ENCODE measurements around the gene SGCD. TPM values are rescaled to one million over a fixed set of nuclear protein-coding genes. Genes with fewer than 3 reads are reported as not detected.

Gene SGCD
- total RNA-seq, 2 experiments from 2014 or later, result not detected

DNA sequence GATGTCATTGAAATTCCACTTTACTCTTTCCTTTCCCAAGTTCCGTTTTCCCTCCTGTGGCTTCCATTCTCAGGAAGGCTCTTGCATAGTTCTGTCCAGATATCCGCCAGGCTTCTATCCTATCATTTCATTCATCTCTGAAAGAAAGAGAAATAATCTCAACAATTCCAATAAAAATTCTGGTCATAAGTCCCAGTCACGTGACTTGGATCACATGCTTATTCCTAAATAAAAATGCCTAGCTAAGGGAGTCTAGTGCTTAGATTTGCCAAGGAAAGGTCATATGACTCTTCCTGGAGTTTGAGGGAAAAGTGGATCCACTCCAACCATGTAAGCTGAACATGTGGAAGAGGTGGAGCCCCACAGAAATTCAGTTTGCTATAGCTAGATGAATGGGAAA, 377.2 kb downstream of the SGCD start:
- Histone ChIP-seq H3K4me1 (ENCODE audit: insufficient read depth, low read length) (no peaks in the 10 kb centered on the region), H3K4me3 (ENCODE audit: low read length) (no peak overlapping the region), H3K9me3 (ENCODE audit: control insufficient read depth in 1 of 2, insufficient read depth in 1 of 2, low read length in 2 of 2) (no peaks in the 10 kb centered on the region), H3K36me3 (ENCODE audit: insufficient read depth, low read length) (no peaks in the 10 kb centered on the region), H3K27me3 (ENCODE audit: control insufficient read depth in 1 of 2, insufficient read depth in 2 of 2, low read length in 2 of 2) (no peaks in the 10 kb centered on the region), H3K27ac (ENCODE audit: low read depth in 1 of 2, low read length in 2 of 2) (no peak overlapping the region)
- POLR2A ChIA-PET, result no interaction called here
- intact Hi-C loops (cut with DNase I, micrococcal nuclease), result no loop called here
- H3K27ac Mint-ChIP-seq, result no peak overlapping the region
- no peaks in the 10 kb centered on the region for H3K4me1 Mint-ChIP-seq (ENCODE audit: low read depth)
- CTCF ChIA-PET, result interaction anchor here (1.6 kb wide), 1 partner anchor 10 kb away, joined by 3 read pairs; no protein-coding TSS in a partner anchor
- TF ChIP-seq, protein P1, sequence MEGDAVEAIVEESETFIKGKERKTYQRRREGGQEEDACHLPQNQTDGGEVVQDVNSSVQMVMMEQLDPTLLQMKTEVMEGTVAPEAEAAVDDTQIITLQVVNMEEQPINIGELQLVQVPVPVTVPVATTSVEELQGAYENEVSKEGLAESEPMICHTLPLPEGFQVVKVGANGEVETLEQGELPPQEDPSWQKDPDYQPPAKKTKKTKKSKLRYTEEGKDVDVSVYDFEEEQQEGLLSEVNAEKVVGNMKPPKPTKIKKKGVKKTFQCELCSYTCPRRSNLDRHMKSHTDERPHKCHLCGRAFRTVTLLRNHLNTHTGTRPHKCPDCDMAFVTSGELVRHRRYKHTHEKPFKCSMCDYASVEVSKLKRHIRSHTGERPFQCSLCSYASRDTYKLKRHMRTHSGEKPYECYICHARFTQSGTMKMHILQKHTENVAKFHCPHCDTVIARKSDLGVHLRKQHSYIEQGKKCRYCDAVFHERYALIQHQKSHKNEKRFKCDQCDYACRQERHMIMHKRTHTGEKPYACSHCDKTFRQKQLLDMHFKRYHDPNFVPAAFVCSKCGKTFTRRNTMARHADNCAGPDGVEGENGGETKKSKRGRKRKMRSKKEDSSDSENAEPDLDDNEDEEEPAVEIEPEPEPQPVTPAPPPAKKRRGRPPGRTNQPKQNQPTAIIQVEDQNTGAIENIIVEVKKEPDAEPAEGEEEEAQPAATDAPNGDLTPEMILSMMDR (IDR thresholded peaks at IDR 0.05), result no peak
- no peak overlapping the region for H3K4me3 Mint-ChIP-seq
- no peaks in the 10 kb centered on the region for H3K36me3 Mint-ChIP-seq (ENCODE audit: low read depth)
- DNase-seq (no peak), ATAC-seq (ENCODE audit: poor library complexity) (no peak)
- no peaks in the 10 kb centered on the region for H3K9me3 Mint-ChIP-seq
- H3K27me3 Mint-ChIP-seq, result peaks cover 22% of the 10 kb centered on the region

DNA sequence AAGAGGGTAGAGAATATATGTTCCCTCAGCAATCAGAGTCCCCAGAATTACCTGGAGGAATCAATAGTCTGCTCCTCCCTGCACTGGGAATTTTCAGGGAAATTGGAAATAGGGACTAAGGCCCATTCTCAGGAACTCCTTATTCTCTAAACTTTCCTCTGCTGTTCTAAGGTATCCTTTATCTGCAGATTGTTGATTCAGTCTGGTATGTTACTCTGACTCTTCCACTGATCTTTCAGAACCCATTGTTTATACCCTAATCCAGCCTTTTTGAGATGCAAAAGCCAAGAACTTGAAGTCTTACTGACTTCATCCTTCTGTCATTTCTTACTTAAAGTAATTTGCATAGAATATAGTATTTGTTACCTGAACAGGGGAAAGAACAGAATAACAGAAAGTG, 379.7 kb downstream of the SGCD start:
- no peaks in the 10 kb centered on the region for H3K36me3 ChIP-seq (ENCODE audit: insufficient read depth, low read length)
- H3K36me3 Mint-ChIP-seq (ENCODE audit: low read depth), result no peaks in the 10 kb centered on the region
- no peak overlapping the region for H3K27ac Mint-ChIP-seq
- H3K27ac ChIP-seq (ENCODE audit: low read depth in 1 of 2, low read length in 2 of 2), result no peak overlapping the region
- H3K4me3 ChIP-seq (ENCODE audit: low read length), result no peak overlapping the region
- no peak overlapping the region for H3K4me3 Mint-ChIP-seq
- ChIA-PET CTCF (no interaction called here), POLR2A (no interaction called here)
- H3K4me1 ChIP-seq (ENCODE audit: insufficient read depth, low read length), result no peaks in the 10 kb centered on the region
- no peaks in the 10 kb centered on the region for H3K9me3 ChIP-seq (ENCODE audit: control insufficient read depth in 1 of 2, insufficient read depth in 1 of 2, low read length in 2 of 2)
- intact Hi-C loops (cut with DNase I, micrococcal nuclease), result no loop called here
- H3K27me3 Mint-ChIP-seq, result peaks cover 42% of the 10 kb centered on the region
- no peak for DNase-seq
- no peaks in the 10 kb centered on the region for H3K4me1 Mint-ChIP-seq (ENCODE audit: low read depth)
- no peaks in the 10 kb centered on the region for H3K27me3 ChIP-seq (ENCODE audit: control insufficient read depth in 1 of 2, insufficient read depth in 2 of 2, low read length in 2 of 2)
- ATAC-seq (ENCODE audit: poor library complexity), result no peak
- TF ChIP-seq, protein P1 (IDR thresholded peaks at IDR 0.05), result no peak
- no peaks in the 10 kb centered on the region for H3K9me3 Mint-ChIP-seq

- ChIA-PET CTCF (no interaction called here), POLR2A (no interaction called here)
- TF ChIP-seq, protein P1 (IDR thresholded peaks at IDR 0.05), result no peak
- Mint-ChIP-seq H3K4me3 (no peak overlapping the region), H3K4me1 (ENCODE audit: low read depth) (no peaks in the 10 kb centered on the region), H3K36me3 (ENCODE audit: low read depth) (no peaks in the 10 kb centered on the region), H3K27ac (no peak overlapping the region), H3K27me3 (peaks cover 51% of the 10 kb centered on the region), H3K9me3 (no peaks in the 10 kb centered on the region)
- ATAC-seq (ENCODE audit: poor library complexity), result no peak
- Histone ChIP-seq H3K4me3 (ENCODE audit: low read length) (no peak overlapping the region), H3K36me3 (ENCODE audit: insufficient read depth, low read length) (no peaks in the 10 kb centered on the region), H3K27me3 (ENCODE audit: control insufficient read depth in 1 of 2, insufficient read depth in 2 of 2, low read length in 2 of 2) (no peaks in the 10 kb centered on the region), H3K4me1 (ENCODE audit: insufficient read depth, low read length) (no peaks in the 10 kb centered on the region), H3K27ac (ENCODE audit: low read depth in 1 of 2, low read length in 2 of 2) (no peak overlapping the region), H3K9me3 (ENCODE audit: control insufficient read depth in 1 of 2, insufficient read depth in 1 of 2, low read length in 2 of 2) (no peaks in the 10 kb centered on the region)
- intact Hi-C loops (cut with DNase I, micrococcal nuclease), result no loop called here
- no peak for DNase-seq
Observed at GRCh38 chr5:156707750-156708149, 380.8 kb downstream of the SGCD start.

All from CD4-positive, alpha-beta T cell (primary cell).